ENCODE data around the gene STK32A. TPM values are rescaled to one million over a fixed set of nuclear protein-coding genes. Genes with fewer than 3 reads are reported as not detected.

STK32A gene
- total RNA-seq, 1 experiment from 2014 or later = not detected

DNA sequence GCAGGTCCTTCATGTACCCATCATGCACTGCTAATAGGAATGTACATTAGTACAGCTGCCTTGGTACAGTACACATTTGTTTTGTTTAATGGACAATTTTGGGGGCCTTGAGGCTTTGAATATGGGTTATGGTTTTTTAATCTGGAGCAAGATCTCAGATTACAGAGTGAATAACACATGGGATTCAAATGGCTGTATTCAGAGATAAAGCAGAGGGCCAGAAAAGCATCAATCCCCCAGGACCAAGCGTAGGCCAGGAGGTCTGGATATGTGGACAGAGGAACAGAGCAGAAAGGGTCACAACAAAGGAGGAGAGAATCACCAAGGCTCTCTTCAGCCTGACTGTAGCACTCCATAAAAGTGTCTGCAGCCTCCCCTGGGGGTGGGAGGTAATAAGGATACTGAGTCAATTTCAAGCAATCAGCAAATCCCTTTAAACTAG lies 47.7 kb upstream of the STK32A start:
- ATAC-seq = no peak
- Histone ChIP-seq H3K4me3 (ENCODE audit: low read depth in 2 of 2, low read length in 2 of 2) (no peak overlapping the region), H3K27me3 (ENCODE audit: control insufficient read depth, insufficient read depth, low read length) (no peaks in the 10 kb centered on the region), H3K4me1 (ENCODE audit: control insufficient read depth, insufficient read depth, low read length) (no peaks in the 10 kb centered on the region), H3K36me3 (ENCODE audit: control insufficient read depth, insufficient read depth, low read length) (no peaks in the 10 kb centered on the region), H3K27ac (ENCODE audit: low read length) (no peak overlapping the region), H3K9me3 (ENCODE audit: control insufficient read depth, insufficient read depth, low read depth, low read length) (no peaks in the 10 kb centered on the region)
- no TSS peak for BruUV-seq (replicated peaks)
- no peak for TF ChIP-seq POLR2AphosphoS5 (IDR thresholded peaks at IDR 0.05; ENCODE audit: low read depth, low read length)
- intact Hi-C loops (cut with micrococcal nuclease; ENCODE audit: unreplicated experiment) = no loop called here
- no peak for DNase-seq (ENCODE audit: low read depth, low spot score)
- ChIA-PET POLR2A (no interaction called here), CTCF (no interaction called here)
- in situ Hi-C loops (cut with HindIII; ENCODE audit: low pct_unique_long_range_greater_than_20kb, low sequenced_read_pairs) = no loop called here

DNA sequence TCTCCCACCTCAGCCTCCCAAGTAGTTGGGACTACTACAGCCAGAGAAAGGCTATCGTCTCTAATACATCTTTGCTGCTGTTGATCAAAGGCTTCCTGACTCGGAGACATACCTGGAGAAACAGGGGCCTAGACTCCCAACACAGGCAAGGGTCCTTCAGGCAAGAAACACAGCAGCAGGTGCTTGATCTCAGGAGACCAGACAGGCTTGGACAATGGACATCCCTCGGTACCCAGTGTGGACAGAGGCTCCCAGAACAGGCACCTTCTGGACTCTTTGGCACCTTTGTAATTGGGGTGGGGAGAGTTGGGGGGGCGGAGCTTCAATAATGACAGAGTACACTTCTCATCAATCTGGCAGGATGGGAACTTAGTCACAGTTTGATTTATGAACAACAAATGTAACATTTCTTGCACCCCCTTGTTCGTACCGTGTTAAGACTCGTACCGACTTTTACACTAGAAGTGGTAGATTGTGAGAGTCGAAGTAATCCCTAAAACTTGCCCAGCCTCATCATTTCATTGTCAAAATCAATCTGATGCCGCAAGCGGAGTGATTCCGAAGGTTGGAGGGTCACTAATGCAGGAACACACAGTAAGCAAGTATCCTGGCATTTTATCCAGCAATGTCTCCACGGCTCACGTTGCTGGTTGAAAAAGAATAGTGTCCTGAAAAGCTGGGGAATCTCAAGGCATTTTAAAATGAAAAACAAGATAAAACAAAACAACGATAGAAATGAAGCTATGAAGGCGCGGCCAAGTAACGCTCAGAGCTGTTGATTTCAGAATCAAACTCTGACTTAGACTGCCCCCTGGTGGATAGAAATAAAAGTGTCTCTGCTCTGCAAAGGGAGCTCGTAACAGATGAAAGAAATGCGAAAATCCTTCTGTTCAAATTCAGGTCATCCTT lies 46.4 kb upstream of the STK32A start:
- Histone ChIP-seq H3K4me3 (ENCODE audit: low read depth in 2 of 2, low read length in 2 of 2) (peak overlapping the region; percentile 11 to 55; a peak in 3 of 4 replicates), H3K9me3 (ENCODE audit: control insufficient read depth, insufficient read depth, low read depth, low read length) (no peaks in the 10 kb centered on the region), H3K27ac (ENCODE audit: low read length) (no peak overlapping the region), H3K4me1 (ENCODE audit: control insufficient read depth, insufficient read depth, low read length) (no peaks in the 10 kb centered on the region), H3K27me3 (ENCODE audit: control insufficient read depth, insufficient read depth, low read length) (no peaks in the 10 kb centered on the region; the same call in 1 of the 2 replicates), H3K36me3 (ENCODE audit: control insufficient read depth, insufficient read depth, low read length) (no peaks in the 10 kb centered on the region)
- intact Hi-C loops (cut with micrococcal nuclease; ENCODE audit: unreplicated experiment) (loop anchor here (2.0 kb wide), 2 partner anchors 222 to 654 kb away; no protein-coding TSS in a partner anchor), in situ Hi-C loops (cut with HindIII; ENCODE audit: low pct_unique_long_range_greater_than_20kb, low sequenced_read_pairs) (no loop called here)
- BruUV-seq (replicated peaks) = no TSS peak
- DNase-seq (ENCODE audit: low read depth, low spot score) (peak; percentile 51), ATAC-seq (peak; percentile 94)
- CTCF ChIA-PET = interaction anchor here (0.5 to 1.6 kb wide), 11 partner anchors 10 to 720 kb away, joined by 3 to 11 read pairs (median 3); no protein-coding TSS in a partner anchor
- no peak for TF ChIP-seq POLR2AphosphoS5 (IDR thresholded peaks at IDR 0.05; ENCODE audit: low read depth, low read length)
- TF ChIP-seq, protein P1, sequence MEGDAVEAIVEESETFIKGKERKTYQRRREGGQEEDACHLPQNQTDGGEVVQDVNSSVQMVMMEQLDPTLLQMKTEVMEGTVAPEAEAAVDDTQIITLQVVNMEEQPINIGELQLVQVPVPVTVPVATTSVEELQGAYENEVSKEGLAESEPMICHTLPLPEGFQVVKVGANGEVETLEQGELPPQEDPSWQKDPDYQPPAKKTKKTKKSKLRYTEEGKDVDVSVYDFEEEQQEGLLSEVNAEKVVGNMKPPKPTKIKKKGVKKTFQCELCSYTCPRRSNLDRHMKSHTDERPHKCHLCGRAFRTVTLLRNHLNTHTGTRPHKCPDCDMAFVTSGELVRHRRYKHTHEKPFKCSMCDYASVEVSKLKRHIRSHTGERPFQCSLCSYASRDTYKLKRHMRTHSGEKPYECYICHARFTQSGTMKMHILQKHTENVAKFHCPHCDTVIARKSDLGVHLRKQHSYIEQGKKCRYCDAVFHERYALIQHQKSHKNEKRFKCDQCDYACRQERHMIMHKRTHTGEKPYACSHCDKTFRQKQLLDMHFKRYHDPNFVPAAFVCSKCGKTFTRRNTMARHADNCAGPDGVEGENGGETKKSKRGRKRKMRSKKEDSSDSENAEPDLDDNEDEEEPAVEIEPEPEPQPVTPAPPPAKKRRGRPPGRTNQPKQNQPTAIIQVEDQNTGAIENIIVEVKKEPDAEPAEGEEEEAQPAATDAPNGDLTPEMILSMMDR (IDR thresholded peaks at IDR 0.05) = peak; percentile 79
- TF ChIP-seq, protein P2, sequence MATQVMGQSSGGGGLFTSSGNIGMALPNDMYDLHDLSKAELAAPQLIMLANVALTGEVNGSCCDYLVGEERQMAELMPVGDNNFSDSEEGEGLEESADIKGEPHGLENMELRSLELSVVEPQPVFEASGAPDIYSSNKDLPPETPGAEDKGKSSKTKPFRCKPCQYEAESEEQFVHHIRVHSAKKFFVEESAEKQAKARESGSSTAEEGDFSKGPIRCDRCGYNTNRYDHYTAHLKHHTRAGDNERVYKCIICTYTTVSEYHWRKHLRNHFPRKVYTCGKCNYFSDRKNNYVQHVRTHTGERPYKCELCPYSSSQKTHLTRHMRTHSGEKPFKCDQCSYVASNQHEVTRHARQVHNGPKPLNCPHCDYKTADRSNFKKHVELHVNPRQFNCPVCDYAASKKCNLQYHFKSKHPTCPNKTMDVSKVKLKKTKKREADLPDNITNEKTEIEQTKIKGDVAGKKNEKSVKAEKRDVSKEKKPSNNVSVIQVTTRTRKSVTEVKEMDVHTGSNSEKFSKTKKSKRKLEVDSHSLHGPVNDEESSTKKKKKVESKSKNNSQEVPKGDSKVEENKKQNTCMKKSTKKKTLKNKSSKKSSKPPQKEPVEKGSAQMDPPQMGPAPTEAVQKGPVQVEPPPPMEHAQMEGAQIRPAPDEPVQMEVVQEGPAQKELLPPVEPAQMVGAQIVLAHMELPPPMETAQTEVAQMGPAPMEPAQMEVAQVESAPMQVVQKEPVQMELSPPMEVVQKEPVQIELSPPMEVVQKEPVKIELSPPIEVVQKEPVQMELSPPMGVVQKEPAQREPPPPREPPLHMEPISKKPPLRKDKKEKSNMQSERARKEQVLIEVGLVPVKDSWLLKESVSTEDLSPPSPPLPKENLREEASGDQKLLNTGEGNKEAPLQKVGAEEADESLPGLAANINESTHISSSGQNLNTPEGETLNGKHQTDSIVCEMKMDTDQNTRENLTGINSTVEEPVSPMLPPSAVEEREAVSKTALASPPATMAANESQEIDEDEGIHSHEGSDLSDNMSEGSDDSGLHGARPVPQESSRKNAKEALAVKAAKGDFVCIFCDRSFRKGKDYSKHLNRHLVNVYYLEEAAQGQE (IDR thresholded peaks at IDR 0.05; ENCODE audit: insufficient read depth in 1 of 2, low read depth in 2 of 2, low read length in 1 of 2) = no peak
- no peak for TF ChIP-seq SIN3A (IDR thresholded peaks at IDR 0.05; ENCODE audit: borderline replicate concordance, insufficient read depth, low read depth, low read length)
- TF ChIP-seq TCF7L2 (IDR thresholded peaks at IDR 0.05; ENCODE audit: low read depth, low read length) = 0 out of 2 replicates have a peak, but pooled peaks have one; percentile 32
- POLR2A ChIA-PET = no interaction called here

DNA sequence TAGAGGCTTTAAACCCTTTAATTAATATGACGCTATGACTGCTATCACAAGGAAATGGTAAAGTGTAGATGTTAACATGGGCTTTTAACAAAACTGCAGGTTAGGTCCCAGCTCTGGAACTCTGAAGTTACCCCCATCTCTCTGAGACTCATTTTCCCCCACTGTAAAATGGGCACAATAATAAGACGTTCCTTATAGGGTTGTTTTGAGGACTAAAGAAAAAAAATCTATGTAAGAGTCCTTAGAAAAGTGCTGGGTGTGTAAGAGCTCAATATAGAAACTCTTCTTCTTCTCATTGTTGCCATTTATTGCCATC lies 45.8 kb upstream of the STK32A start:
- DNase-seq (ENCODE audit: low read depth, low spot score) (no peak), ATAC-seq (no peak)
- in situ Hi-C loops (cut with HindIII; ENCODE audit: low pct_unique_long_range_greater_than_20kb, low sequenced_read_pairs) (no loop called here), intact Hi-C loops (cut with micrococcal nuclease; ENCODE audit: unreplicated experiment) (loop anchor here (2.0 kb wide), 2 partner anchors 222 to 654 kb away; no protein-coding TSS in a partner anchor)
- no TSS peak for BruUV-seq (replicated peaks)
- ChIA-PET CTCF (interaction anchor here (0.5 to 1.6 kb wide), 9 partner anchors 10 to 720 kb away, joined by 3 to 11 read pairs (median 3); no protein-coding TSS in a partner anchor), POLR2A (no interaction called here)
- Histone ChIP-seq H3K4me1 (ENCODE audit: control insufficient read depth, insufficient read depth, low read length) (no peaks in the 10 kb centered on the region), H3K4me3 (ENCODE audit: low read depth in 2 of 2, low read length in 2 of 2) (no peak overlapping the region), H3K27ac (ENCODE audit: low read length) (no peak overlapping the region), H3K9me3 (ENCODE audit: control insufficient read depth, insufficient read depth, low read depth, low read length) (no peaks in the 10 kb centered on the region), H3K36me3 (ENCODE audit: control insufficient read depth, insufficient read depth, low read length) (no peaks in the 10 kb centered on the region), H3K27me3 (ENCODE audit: control insufficient read depth, insufficient read depth, low read length) (no peaks in the 10 kb centered on the region; the same call in 1 of the 2 replicates)
- TF ChIP-seq SIN3A (IDR thresholded peaks at IDR 0.05; ENCODE audit: borderline replicate concordance, insufficient read depth, low read depth, low read length) = no peak
- TF ChIP-seq, protein P1 (IDR thresholded peaks at IDR 0.05) = peak; percentile 55
